Measurements from ENCODE around the gene PAK4.
"Not testable (repeated sequence)": the region's sequence is repeated elsewhere in the genome, so short reads cannot be mapped to it uniquely, and the experiment has no call there.

Gene PAK4

DNA sequence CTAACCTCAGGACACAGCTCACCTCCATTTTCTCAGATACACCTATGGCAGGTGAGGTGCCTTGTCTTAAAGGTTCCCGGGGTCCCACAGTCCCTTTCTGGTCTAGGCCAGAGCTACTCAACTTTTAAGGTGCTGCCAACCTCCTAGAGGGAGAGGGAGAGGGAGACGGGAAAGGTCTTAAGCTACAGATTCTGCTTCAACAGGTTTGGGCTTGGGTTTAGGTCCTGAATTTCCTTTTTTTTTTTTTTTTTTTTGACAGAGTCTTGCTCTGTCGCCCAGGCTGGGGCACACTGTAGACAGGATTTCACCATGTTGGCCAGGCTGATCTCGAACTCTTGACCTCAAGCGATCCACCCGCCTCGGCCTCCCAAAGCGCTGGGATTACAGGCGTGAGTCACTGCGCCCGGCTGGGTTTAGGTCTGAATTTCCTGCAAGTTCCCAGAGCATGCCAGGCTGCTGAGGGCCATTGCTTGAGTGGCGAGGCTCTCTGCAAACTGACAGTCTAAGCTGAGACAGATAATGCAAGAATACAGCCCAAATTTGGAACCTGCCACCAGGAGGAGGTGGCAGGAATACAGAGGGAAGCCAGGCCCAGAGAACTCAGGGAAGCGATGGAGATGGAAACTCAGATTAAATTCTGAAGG is 86.3 kb downstream of the PAK4 start:
- no peak for DNase-seq (ENCODE audit: low read depth)
- TF ChIP-seq, protein P1, sequence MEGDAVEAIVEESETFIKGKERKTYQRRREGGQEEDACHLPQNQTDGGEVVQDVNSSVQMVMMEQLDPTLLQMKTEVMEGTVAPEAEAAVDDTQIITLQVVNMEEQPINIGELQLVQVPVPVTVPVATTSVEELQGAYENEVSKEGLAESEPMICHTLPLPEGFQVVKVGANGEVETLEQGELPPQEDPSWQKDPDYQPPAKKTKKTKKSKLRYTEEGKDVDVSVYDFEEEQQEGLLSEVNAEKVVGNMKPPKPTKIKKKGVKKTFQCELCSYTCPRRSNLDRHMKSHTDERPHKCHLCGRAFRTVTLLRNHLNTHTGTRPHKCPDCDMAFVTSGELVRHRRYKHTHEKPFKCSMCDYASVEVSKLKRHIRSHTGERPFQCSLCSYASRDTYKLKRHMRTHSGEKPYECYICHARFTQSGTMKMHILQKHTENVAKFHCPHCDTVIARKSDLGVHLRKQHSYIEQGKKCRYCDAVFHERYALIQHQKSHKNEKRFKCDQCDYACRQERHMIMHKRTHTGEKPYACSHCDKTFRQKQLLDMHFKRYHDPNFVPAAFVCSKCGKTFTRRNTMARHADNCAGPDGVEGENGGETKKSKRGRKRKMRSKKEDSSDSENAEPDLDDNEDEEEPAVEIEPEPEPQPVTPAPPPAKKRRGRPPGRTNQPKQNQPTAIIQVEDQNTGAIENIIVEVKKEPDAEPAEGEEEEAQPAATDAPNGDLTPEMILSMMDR (conservative IDR thresholded peaks at IDR 0.05; ENCODE audit: control insufficient read depth, insufficient read depth, low read depth, low read length): no peak

DNA sequence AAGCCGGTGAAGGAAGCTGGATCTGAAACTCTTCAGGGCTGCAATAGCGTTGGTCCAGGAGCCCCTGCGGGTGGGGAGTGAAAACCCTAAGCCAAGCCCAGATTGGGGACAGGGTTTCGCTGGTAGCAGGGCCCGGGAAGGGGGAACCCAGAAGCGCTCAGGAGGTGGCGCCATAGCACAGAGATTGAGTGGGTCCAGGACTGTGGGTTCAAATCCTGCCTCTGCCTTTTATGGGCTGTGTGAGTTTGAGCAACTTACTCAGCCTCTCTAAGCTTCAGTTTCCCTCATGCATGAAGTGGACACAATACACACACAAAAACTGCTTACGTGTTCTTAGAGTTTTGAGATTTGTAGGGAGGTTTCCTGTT is 86.8 kb downstream of the PAK4 start:
- TF ChIP-seq, protein P1 (conservative IDR thresholded peaks at IDR 0.05; ENCODE audit: control insufficient read depth, insufficient read depth, low read depth, low read length): peak; percentile 40
- no peak overlapping the region for H3K4me3 ChIP-seq (ENCODE audit: control insufficient read depth, low read depth, low read length)
- peak; percentile 13 for DNase-seq (ENCODE audit: low read depth)

More for the DNA sequence above, 86.3 kb downstream of the PAK4 start:
- H3K4me3 ChIP-seq (ENCODE audit: control insufficient read depth, low read depth, low read length): no peak overlapping the region

DNA sequence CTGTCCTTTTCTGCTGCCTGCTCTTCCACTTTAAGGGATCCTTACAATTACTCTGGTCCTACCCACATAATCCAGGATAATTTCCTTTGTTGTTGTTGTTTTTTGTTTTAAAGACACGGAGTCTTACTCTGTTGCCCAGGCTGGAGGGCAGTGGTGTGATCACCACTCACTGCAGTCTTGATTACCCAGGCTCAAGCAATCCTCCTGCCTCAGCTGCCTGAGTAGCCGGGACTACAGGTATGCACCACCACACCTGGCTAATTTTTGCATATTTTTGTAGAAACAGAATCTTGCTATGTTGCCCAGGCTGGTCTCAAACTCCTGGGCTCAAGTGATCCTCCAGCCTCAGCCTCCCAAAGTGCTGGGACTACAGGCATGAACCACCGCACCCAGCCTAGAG is 89.7 kb downstream of the PAK4 start:
- DNase-seq (ENCODE audit: low read depth): not testable (repeated sequence)

DNA sequence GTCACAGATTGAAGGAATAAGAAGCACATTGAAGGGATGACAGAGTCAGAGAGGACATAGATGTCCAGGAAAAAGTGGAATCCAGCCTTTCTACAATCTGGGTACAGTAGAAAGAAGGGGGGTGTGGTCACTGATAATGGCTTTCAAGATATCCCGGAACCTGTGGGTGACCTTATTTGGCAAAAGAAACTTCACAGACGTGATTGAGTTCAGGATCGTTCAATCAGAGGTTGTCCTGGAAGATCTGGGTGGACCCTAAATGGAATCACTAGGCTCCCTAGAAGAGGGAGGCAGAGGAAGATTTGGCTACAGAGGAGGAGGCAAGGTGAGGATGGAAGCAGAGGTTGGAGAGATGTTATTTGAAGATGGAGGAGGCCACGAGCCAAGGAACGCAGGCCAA is 91.5 kb downstream of the PAK4 start:
- TF ChIP-seq, protein P1 (conservative IDR thresholded peaks at IDR 0.05; ENCODE audit: control insufficient read depth, insufficient read depth, low read depth, low read length): no peak
- H3K4me3 ChIP-seq (ENCODE audit: control insufficient read depth, low read depth, low read length): no peak overlapping the region
- no peak for DNase-seq (ENCODE audit: low read depth)

More for the DNA sequence above, 89.7 kb downstream of the PAK4 start:
- H3K4me3 ChIP-seq (ENCODE audit: control insufficient read depth, low read depth, low read length): not testable (repeated sequence)

DNA sequence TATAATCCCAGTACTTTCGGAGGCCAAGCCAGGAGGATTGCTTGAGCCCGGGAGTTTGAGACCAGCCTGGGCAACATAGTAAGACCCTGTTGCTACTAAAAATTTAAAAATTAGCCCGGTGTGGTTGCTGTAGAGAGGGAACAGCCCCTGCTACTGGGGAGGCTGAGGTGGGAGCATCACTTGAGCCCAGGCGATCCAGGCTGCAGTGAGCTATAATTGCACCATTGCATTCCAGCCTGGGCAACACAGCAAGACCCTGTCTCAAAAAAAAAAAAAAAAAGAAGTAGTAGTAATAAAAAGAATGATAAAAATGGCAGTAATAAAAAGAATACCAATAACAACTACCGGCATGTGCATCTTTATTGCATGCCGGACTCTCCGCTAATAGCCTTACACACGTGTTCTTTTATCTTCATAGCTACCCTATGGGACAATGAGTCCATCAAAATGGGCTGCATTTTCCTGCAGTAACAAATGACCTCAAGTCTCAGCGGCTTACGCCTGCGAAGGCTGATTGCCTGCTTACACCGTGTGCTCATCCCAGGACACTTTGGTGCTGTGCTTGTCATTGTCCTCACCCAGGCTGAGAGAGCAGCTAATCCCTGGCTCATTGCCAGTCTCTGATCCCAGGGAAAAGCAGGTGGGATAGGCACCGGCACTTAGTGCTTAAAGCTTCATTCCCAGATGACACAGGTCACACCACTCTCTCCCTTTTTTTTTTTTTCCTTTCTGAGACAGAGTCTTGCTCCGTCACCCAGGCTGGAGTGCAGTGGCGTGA is 92.8 kb downstream of the PAK4 start:
- DNase-seq (ENCODE audit: low read depth): no peak
- TF ChIP-seq, protein P1 (conservative IDR thresholded peaks at IDR 0.05; ENCODE audit: control insufficient read depth, insufficient read depth, low read depth, low read length): no peak
- H3K4me3 ChIP-seq (ENCODE audit: control insufficient read depth, low read depth, low read length): no peak overlapping the region

DNA sequence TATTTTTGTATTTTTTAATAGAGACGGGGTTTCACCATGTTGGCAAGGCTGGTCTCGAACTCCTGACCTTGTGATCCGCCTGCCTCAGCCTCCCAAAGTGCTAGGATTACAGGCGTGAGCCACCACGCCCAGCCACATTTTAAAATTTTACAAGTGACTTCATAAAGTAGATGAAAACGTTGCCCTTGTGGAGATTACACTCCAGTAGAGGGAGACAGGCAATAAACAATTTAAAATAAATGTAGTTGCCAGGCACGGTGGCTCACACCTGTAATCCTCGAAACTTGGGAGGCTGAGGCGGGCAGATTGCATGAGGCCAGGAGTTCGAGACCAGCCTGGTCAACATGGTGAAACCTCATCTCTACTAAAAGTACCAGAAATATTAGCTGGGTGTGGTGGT is 93.5 kb downstream of the PAK4 start:
- not testable (repeated sequence) for DNase-seq (ENCODE audit: low read depth); H3K4me3 ChIP-seq (ENCODE audit: control insufficient read depth, low read depth, low read length)

DNA sequence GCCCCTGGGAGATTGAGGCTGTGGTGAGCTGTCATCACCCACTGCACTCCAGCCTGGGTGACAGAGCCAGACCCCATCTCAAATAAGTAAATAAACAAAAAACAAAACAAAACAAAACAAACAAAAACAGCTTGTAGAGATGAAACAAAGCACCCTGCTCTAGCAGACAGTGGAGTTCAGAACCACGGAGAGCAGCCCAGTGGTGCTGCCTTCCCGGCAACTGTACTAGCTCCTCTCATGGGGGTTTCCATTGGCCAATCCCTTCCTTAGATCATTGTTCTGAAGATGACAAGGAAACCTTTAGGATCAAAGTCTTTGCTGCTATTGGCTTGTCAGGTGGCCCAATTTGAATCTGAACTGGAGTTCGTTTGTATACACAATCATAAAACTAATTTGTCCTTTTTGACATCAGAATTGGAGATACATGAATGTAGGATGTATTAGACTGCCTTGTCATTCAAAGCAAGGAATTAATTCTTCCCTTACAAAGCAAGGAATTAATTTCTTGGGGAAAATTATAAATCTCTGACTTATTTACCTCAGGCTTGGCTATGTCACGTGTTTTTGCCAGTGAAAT is 98.2 kb downstream of the PAK4 start:
- TF ChIP-seq, protein P1 (conservative IDR thresholded peaks at IDR 0.05; ENCODE audit: control insufficient read depth, insufficient read depth, low read depth, low read length): no peak
- DNase-seq (ENCODE audit: low read depth): peak; percentile 26
- no peak overlapping the region for H3K4me3 ChIP-seq (ENCODE audit: control insufficient read depth, low read depth, low read length)
